GM19328 (cell line): ENCODE measurements around the gene TBX2.
"Not testable (repeated sequence)": the region's sequence is repeated elsewhere in the genome, so short reads cannot be mapped to it uniquely, and the experiment has no call there.

Experiments
- ATAC-seq: cut with Tn5 transposase; IDR thresholded peaks from one replicate; pipeline ENCODE4 v1.9.1; 2021; ENCODE audit warnings: mild to moderate bottlenecking, moderate library complexity; ENCODE audit not compliant: unreplicated experiment

TBX2 gene

GRCh38 chr17:61399131-61400065 is at the start of gene TBX2:
TSS of gene TBX2 (plus strand) at chr17:61399843. CDS start at chr17:61400177, 334 bp downstream.
- no peak for ATAC-seq

GRCh38 chr17:61351745-61352407 is 47.8 kb upstream of the TBX2 start:
- no peak for ATAC-seq

- ATAC-seq = no peak
Observed at GRCh38 chr17:61352408-61352770, 47.3 kb upstream of the TBX2 start.

- no peak for ATAC-seq
Observed at GRCh38 chr17:61352781-61353491, 46.7 kb upstream of the TBX2 start.

- no peak for ATAC-seq
Observed at GRCh38 chr17:61353615-61354014, 46.0 kb upstream of the TBX2 start.

GRCh38 chr17:61354895-61355874 is 44.5 kb upstream of the TBX2 start:
- ATAC-seq = no peak

GRCh38 chr17:61357061-61357460 is 42.6 kb upstream of the TBX2 start:
- not testable (repeated sequence) for ATAC-seq

- ATAC-seq = not testable (repeated sequence)
Observed at GRCh38 chr17:61359513-61359912, 40.1 kb upstream of the TBX2 start.

GRCh38 chr17:61360318-61360943 is 39.2 kb upstream of the TBX2 start:
- ATAC-seq = no peak

- no peak for ATAC-seq
Observed at GRCh38 chr17:61361084-61361483, 38.6 kb upstream of the TBX2 start.

GRCh38 chr17:61362396-61362795 is 37.2 kb upstream of the TBX2 start:
- ATAC-seq = no peak

GRCh38 chr17:61362852-61363600 is 36.6 kb upstream of the TBX2 start:
- no peak for ATAC-seq

GRCh38 chr17:61363601-61364462 is 35.8 kb upstream of the TBX2 start:
- no peak for ATAC-seq

GRCh38 chr17:61364463-61364846 is 35.2 kb upstream of the TBX2 start:
- no peak for ATAC-seq

- no peak for ATAC-seq
Observed at GRCh38 chr17:61366076-61366714, 33.4 kb upstream of the TBX2 start.

- ATAC-seq = no peak
Observed at GRCh38 chr17:61366715-61367413, 32.8 kb upstream of the TBX2 start.
